Measurements from ENCODE around the gene TMEM217. TPM values are rescaled to one million over a fixed set of nuclear protein-coding genes. Genes with fewer than 3 reads are reported as not detected.
A peak's percentile ranks its signal among the peaks of the same experiment; 100 is the strongest.

Gene TMEM217
- total RNA-seq, 1 experiment from 2014 or later: 0.10 TPM

- DNase-seq (ENCODE audit: extremely low read depth, low read depth): no peak
Observed at GRCh38 chr6:37171201-37171969, 86.6 kb downstream of the TMEM217 start.

GRCh38 chr6:37170273-37171200, 87.4 kb downstream of the TMEM217 start:
- no peak for DNase-seq (ENCODE audit: extremely low read depth, low read depth)

GRCh38 chr6:37169496-37170272, 88.3 kb downstream of the TMEM217 start, which contains the start of gene PIM1:
Gene PIM1 (plus strand): TSS chr6:37170152. CDS start chr6:37170576, 424 bp downstream.
- DNase-seq (ENCODE audit: extremely low read depth, low read depth): peak; percentile 91

GRCh38 chr6:37168811-37169495, 89.0 kb downstream of the TMEM217 start:
- DNase-seq (ENCODE audit: extremely low read depth, low read depth): no peak

- no peak for DNase-seq (ENCODE audit: extremely low read depth, low read depth)
Observed at GRCh38 chr6:37168163-37168758, 89.7 kb downstream of the TMEM217 start.

DNA sequence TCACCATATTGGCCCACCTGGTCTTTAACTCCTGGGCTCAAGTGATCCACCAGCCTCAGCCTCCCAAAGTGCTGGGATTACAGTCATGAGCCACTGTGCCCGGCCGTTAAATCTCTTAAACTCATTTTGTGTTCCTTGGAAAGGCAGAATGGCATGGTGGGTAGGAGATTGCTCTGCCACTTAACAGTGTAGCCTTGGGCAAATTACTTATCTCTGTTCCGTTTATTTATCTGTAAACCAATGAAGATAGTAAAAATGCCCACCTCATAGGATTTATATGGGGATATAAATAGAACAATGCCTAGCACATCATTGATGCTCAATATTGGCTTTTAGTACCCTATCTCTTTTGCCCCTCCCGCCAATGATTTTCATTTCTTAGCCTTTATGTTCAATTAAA, 95.2 kb downstream of the TMEM217 start:
- DNase-seq (ENCODE audit: extremely low read depth, low read depth): no peak

Small RNAs within 50 kb of the gene (small RNA-seq; reads per million reads assigned to genes)
- gene AL096712.1: 0 reads per million in 2 experiments

Other genes with a start within 250 kb of the TMEM217 start
- gene PIM1, start 88.0 kb downstream of the TMEM217 start, total RNA-seq (2014; rRNA removed; shearing (Covaris generic)): 14.2 and 17.8 TPM in 2 replicates
- 7.2 and 8.6 TPM in 2 replicates for gene TBC1D22B, start 372 bp downstream of the TMEM217 start, total RNA-seq (2014; rRNA removed; shearing (Covaris generic))
- gene RNF8, start 95.8 kb upstream of the TMEM217 start, total RNA-seq (2014; rRNA removed; shearing (Covaris generic)): 16.5 and 17.6 TPM in 2 replicates
- 20.4 and 21.1 TPM in 2 replicates for gene CMTR1, start 175.1 kb upstream of the TMEM217 start, total RNA-seq (2014; rRNA removed; shearing (Covaris generic))
- 18.1 and 19.7 TPM in 2 replicates for gene CCDC167, start 241.7 kb upstream of the TMEM217 start, total RNA-seq (2014; rRNA removed; shearing (Covaris generic))

All from NCI-H460 (cell line).